GM23338 (cell line): ENCODE measurements around the gene PHF20. TPM values are rescaled to one million over a fixed set of nuclear protein-coding genes. Genes with fewer than 3 reads are reported as not detected.

ENCODE experiments used
- ATAC-seq: fragments of 200-7000 bp; cut with Tn5 transposase; 3 replicates; pipeline ENCODE4 v1.9.1; 2020
- DNase-seq: peaks from one replicate; pipeline ENCODE4 v3.0.0-alpha.2; 2015; ENCODE audit warnings: low spot score
- H2AFZ ChIP-seq: fragments of 200-600 bp; sonication (generic); 2 replicates; pipeline ENCODE4 v1.8.0; 2016; ENCODE audit warnings: antibody characterized with exemption, mild to moderate bottlenecking, moderate library complexity
- H3F3A ChIP-seq: fragments of 200-600 bp; sonication (generic); replicated peaks from 2 replicates; pipeline ENCODE4 v1.8.0; 2017; ENCODE audit warnings: antibody characterized with exemption, mixed run types, low read depth
- H3K27ac ChIP-seq: fragments of 200-600 bp; sonication (generic); 2 replicates; pipeline ENCODE4 v1.6.1; 2016; ENCODE audit warnings: low read depth
- H3K27me3 ChIP-seq: fragments of 200-600 bp; sonication (generic); 2 replicates; pipeline ENCODE4 v1.8.0; 2016; ENCODE audit warnings: mild to moderate bottlenecking, mixed run types, moderate library complexity; ENCODE audit not compliant: insufficient read depth
- H3K36me3 ChIP-seq: fragments of 200-600 bp; sonication (generic); 2 replicates; pipeline ENCODE4 v1.8.0; 2016; ENCODE audit warnings: mild to moderate bottlenecking; ENCODE audit not compliant: insufficient read depth
- H3K4me1 ChIP-seq: fragments of 200-600 bp; sonication (generic); 2 replicates; pipeline ENCODE4 v1.8.0; 2016; ENCODE audit warnings: mild to moderate bottlenecking, moderate library complexity; ENCODE audit not compliant: insufficient read depth
- H3K4me2 ChIP-seq: fragments of 200-600 bp; sonication (generic); 2 replicates; pipeline ENCODE4 v1.7.1; 2017; ENCODE audit warnings: mixed run types
- H3K4me3 ChIP-seq: fragments of 200-600 bp; sonication (generic); 2 replicates; pipeline ENCODE4 v1.6.1; 2016; ENCODE audit warnings: mixed run types
- H3K79me2 ChIP-seq: fragments of 200-600 bp; sonication (generic); replicated peaks from 2 replicates; pipeline ENCODE4 v1.8.0; 2017; ENCODE audit warnings: mild to moderate bottlenecking; ENCODE audit not compliant: insufficient read depth
- H3K9me2 ChIP-seq: fragments of 200-600 bp; sonication (generic); 2 replicates; pipeline ENCODE4 v1.8.0; 2017; ENCODE audit not compliant: insufficient read depth
- H4K20me1 ChIP-seq: fragments of 200-600 bp; sonication (generic); replicated peaks from 2 replicates; pipeline ENCODE4 v1.8.0; 2017; ENCODE audit warnings: mild to moderate bottlenecking; ENCODE audit not compliant: insufficient read depth
- H3K27ac Mint-ChIP-seq: 2 replicates; pipeline ENCODE4 v1.8.0; 2020; ENCODE audit warnings: inconsistent platforms, mild to moderate bottlenecking, moderate library complexity, mixed read lengths
- H3K27me3 Mint-ChIP-seq: 3 replicates; pipeline ENCODE4 v1.8.0; 2022; ENCODE audit warnings: low read depth, mild to moderate bottlenecking, moderate library complexity, mixed read lengths, inconsistent platforms; ENCODE audit not compliant: insufficient read depth, poor library complexity
- H3K36me3 Mint-ChIP-seq: 3 replicates; pipeline ENCODE4 v1.8.0; 2021; ENCODE audit warnings: low read depth, mild to moderate bottlenecking, inconsistent platforms, moderate library complexity, mixed read lengths
- H3K4me1 Mint-ChIP-seq: 3 replicates; pipeline ENCODE4 v1.8.0; 2020; ENCODE audit warnings: mild to moderate bottlenecking, inconsistent platforms, mixed read lengths
- H3K4me3 Mint-ChIP-seq: 3 replicates; pipeline ENCODE4 v1.8.0; 2021; ENCODE audit warnings: moderate library complexity, mild to moderate bottlenecking, inconsistent platforms, mixed read lengths
- H3K9me3 Mint-ChIP-seq: 3 replicates; pipeline ENCODE4 v1.8.0; 2020; ENCODE audit warnings: moderate library complexity, mild to moderate bottlenecking, inconsistent platforms, mixed read lengths
- CREB1 ChIP-seq: fragments of 250-450 bp; sonication (Bioruptor Pico); IDR thresholded peaks from 2 replicates; pipeline ENCODE4 v1.5.0; 2020; ENCODE audit warnings: low read depth, mild to moderate bottlenecking, moderate library complexity
- EZH2 ChIP-seq: fragments of 200-600 bp; sonication (generic); IDR thresholded peaks from one replicate; pipeline ENCODE4 v1.8.0; 2017; ENCODE audit warnings: antibody characterized with exemption, mild to moderate bottlenecking, low read depth; ENCODE audit not compliant: unreplicated experiment
- EZH2phosphoT487 ChIP-seq: fragments of 200-600 bp; sonication (generic); IDR thresholded peaks from one replicate; pipeline ENCODE4 v1.8.1; 2018; ENCODE audit warnings: antibody characterized with exemption; ENCODE audit not compliant: unreplicated experiment
- JUNB ChIP-seq: IDR thresholded peaks from one replicate; pipeline ENCODE4 v1.6.1; 2016; ENCODE audit warnings: antibody characterized with exemption; ENCODE audit not compliant: unreplicated experiment
- NANOG ChIP-seq: IDR thresholded peaks from 2 replicates; pipeline ENCODE4 v1.6.1; 2016; ENCODE audit warnings: antibody characterized with exemption, borderline replicate concordance
- POLR2AphosphoS5 ChIP-seq: IDR thresholded peaks from 2 replicates; pipeline ENCODE4 v1.6.1; 2016; ENCODE audit warnings: antibody characterized with exemption, low read depth
- STAT1 ChIP-seq: IDR thresholded peaks from one replicate; pipeline ENCODE4 v1.6.1; 2016; ENCODE audit warnings: antibody characterized with exemption; ENCODE audit not compliant: unreplicated experiment
- ZNF114 ChIP-seq: fragments of 250-450 bp; sonication (Bioruptor Pico); IDR thresholded peaks from 2 replicates; pipeline ENCODE4 v1.5.0; 2020; ENCODE audit warnings: mild to moderate bottlenecking, moderate library complexity
- ZNF331 ChIP-seq: fragments of 250-450 bp; sonication (Bioruptor Pico); IDR thresholded peaks from 2 replicates; pipeline ENCODE4 v1.5.0; 2020; ENCODE audit warnings: low read depth, mild to moderate bottlenecking, moderate library complexity
- polyA plus RNA-seq: library from polyadenylated mRNA; unstranded; fragments of >200 nt; fragmentation: Nextera tagmentation; extraction: Ambion mirVana; gene quantifications from 2 replicates; pipeline ENCODE4 v1.2.1, GENCODE V29; 2016
- total RNA-seq: library from RNA; depleted of rRNA; stranded (reverse); fragments of >200 nt; shearing (Covaris generic); gene quantifications from 2 replicates; pipeline ENCODE4 v1.2.3, GENCODE V29; 2014
- TF ChIP-seq, protein P1 (sequence below), 2 experiments: fragments of 200-600 bp in 1 of 2; sonication (generic) in 1 of 2; conservative IDR thresholded peaks; 2 replicates each; pipeline versions ENCODE4 v1.5.1 to v1.6.1; 2016 to 2017; ENCODE audit warnings: antibody characterized with exemption in 2 of 2, low read depth in 2 of 2, mild to moderate bottlenecking in 2 of 2, moderate library complexity in 1 of 2
- TF ChIP-seq, protein P2 (sequence below): IDR thresholded peaks from 2 replicates; pipeline ENCODE4 v1.6.1; 2016; ENCODE audit warnings: antibody characterized with exemption
- TF ChIP-seq, protein P3 (sequence below): IDR thresholded peaks from one replicate; pipeline ENCODE4 v1.6.1; 2018; ENCODE audit warnings: antibody characterized with exemption; ENCODE audit not compliant: unreplicated experiment
- TF ChIP-seq, protein P4 (sequence below): fragments of 250-450 bp; sonication (Bioruptor Pico); IDR thresholded peaks from 2 replicates; pipeline ENCODE4 v1.5.0; 2020; ENCODE audit warnings: mild to moderate bottlenecking, moderate library complexity

Gene PHF20
- total and polyA plus RNA-seq, 2 experiments from 2014 or later, result 71.8 to 103 TPM

DNA sequence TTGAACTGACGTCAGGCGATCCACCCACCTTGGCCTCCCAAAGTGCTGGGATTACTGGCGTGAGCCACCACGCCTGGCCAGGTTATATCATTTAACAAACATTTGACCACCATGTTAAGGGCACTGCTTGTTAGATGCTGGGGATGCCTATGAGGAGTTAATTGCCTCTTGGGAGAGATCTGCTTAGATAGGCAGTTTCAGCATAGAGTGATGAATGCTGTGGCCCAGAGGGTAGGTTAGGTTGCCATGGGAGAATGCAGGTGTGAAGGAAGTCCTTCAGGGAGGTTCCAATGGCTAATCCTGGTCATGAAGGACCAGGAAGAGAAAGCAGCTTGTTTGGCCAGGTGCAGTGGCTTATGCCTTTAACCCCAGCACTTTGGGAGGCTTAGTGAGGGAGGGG is 17.0 kb downstream of the PHF20 start:
- no peak overlapping the region for H3K4me3 Mint-ChIP-seq
- Histone ChIP-seq H3K27ac (no peak overlapping the region), H3K27me3 (no peaks in the 10 kb centered on the region), H4K20me1 (peaks cover 27% of the 10 kb centered on the region), H3K9me2 (no peaks in the 10 kb centered on the region), H3K36me3 (no peaks in the 10 kb centered on the region; the same call in 1 of the 2 replicates), H3K4me3 (no peak overlapping the region), H3F3A (no peaks in the 10 kb centered on the region), H3K4me2 (no peak overlapping the region), H3K79me2 (peaks cover 88% of the 10 kb centered on the region), H2AFZ (no peak overlapping the region), H3K4me1 (no peaks in the 10 kb centered on the region)
- TF ChIP-seq, protein P1, sequence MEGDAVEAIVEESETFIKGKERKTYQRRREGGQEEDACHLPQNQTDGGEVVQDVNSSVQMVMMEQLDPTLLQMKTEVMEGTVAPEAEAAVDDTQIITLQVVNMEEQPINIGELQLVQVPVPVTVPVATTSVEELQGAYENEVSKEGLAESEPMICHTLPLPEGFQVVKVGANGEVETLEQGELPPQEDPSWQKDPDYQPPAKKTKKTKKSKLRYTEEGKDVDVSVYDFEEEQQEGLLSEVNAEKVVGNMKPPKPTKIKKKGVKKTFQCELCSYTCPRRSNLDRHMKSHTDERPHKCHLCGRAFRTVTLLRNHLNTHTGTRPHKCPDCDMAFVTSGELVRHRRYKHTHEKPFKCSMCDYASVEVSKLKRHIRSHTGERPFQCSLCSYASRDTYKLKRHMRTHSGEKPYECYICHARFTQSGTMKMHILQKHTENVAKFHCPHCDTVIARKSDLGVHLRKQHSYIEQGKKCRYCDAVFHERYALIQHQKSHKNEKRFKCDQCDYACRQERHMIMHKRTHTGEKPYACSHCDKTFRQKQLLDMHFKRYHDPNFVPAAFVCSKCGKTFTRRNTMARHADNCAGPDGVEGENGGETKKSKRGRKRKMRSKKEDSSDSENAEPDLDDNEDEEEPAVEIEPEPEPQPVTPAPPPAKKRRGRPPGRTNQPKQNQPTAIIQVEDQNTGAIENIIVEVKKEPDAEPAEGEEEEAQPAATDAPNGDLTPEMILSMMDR (conservative IDR thresholded peaks at IDR 0.05; ENCODE audit: low read depth in 2 of 2), result no peak
- no peak for TF ChIP-seq NANOG
- no peak for TF ChIP-seq STAT1
- TF ChIP-seq ZNF114 (CRISPR knock-in tag), result no peak
- no peak for TF ChIP-seq EZH2
- TF ChIP-seq, protein P2, sequence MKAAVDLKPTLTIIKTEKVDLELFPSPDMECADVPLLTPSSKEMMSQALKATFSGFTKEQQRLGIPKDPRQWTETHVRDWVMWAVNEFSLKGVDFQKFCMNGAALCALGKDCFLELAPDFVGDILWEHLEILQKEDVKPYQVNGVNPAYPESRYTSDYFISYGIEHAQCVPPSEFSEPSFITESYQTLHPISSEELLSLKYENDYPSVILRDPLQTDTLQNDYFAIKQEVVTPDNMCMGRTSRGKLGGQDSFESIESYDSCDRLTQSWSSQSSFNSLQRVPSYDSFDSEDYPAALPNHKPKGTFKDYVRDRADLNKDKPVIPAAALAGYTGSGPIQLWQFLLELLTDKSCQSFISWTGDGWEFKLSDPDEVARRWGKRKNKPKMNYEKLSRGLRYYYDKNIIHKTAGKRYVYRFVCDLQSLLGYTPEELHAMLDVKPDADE, result no peak
- TF ChIP-seq JUNB, result no peak
- TF ChIP-seq ZNF331 (CRISPR knock-in tag), result no peak
- TF ChIP-seq EZH2phosphoT487, result no peak
- TF ChIP-seq, protein P3, sequence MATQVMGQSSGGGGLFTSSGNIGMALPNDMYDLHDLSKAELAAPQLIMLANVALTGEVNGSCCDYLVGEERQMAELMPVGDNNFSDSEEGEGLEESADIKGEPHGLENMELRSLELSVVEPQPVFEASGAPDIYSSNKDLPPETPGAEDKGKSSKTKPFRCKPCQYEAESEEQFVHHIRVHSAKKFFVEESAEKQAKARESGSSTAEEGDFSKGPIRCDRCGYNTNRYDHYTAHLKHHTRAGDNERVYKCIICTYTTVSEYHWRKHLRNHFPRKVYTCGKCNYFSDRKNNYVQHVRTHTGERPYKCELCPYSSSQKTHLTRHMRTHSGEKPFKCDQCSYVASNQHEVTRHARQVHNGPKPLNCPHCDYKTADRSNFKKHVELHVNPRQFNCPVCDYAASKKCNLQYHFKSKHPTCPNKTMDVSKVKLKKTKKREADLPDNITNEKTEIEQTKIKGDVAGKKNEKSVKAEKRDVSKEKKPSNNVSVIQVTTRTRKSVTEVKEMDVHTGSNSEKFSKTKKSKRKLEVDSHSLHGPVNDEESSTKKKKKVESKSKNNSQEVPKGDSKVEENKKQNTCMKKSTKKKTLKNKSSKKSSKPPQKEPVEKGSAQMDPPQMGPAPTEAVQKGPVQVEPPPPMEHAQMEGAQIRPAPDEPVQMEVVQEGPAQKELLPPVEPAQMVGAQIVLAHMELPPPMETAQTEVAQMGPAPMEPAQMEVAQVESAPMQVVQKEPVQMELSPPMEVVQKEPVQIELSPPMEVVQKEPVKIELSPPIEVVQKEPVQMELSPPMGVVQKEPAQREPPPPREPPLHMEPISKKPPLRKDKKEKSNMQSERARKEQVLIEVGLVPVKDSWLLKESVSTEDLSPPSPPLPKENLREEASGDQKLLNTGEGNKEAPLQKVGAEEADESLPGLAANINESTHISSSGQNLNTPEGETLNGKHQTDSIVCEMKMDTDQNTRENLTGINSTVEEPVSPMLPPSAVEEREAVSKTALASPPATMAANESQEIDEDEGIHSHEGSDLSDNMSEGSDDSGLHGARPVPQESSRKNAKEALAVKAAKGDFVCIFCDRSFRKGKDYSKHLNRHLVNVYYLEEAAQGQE, result no peak
- TF ChIP-seq POLR2AphosphoS5, result no peak
- no peak for TF ChIP-seq CREB1 (CRISPR knock-in tag)
- TF ChIP-seq, protein P4, sequence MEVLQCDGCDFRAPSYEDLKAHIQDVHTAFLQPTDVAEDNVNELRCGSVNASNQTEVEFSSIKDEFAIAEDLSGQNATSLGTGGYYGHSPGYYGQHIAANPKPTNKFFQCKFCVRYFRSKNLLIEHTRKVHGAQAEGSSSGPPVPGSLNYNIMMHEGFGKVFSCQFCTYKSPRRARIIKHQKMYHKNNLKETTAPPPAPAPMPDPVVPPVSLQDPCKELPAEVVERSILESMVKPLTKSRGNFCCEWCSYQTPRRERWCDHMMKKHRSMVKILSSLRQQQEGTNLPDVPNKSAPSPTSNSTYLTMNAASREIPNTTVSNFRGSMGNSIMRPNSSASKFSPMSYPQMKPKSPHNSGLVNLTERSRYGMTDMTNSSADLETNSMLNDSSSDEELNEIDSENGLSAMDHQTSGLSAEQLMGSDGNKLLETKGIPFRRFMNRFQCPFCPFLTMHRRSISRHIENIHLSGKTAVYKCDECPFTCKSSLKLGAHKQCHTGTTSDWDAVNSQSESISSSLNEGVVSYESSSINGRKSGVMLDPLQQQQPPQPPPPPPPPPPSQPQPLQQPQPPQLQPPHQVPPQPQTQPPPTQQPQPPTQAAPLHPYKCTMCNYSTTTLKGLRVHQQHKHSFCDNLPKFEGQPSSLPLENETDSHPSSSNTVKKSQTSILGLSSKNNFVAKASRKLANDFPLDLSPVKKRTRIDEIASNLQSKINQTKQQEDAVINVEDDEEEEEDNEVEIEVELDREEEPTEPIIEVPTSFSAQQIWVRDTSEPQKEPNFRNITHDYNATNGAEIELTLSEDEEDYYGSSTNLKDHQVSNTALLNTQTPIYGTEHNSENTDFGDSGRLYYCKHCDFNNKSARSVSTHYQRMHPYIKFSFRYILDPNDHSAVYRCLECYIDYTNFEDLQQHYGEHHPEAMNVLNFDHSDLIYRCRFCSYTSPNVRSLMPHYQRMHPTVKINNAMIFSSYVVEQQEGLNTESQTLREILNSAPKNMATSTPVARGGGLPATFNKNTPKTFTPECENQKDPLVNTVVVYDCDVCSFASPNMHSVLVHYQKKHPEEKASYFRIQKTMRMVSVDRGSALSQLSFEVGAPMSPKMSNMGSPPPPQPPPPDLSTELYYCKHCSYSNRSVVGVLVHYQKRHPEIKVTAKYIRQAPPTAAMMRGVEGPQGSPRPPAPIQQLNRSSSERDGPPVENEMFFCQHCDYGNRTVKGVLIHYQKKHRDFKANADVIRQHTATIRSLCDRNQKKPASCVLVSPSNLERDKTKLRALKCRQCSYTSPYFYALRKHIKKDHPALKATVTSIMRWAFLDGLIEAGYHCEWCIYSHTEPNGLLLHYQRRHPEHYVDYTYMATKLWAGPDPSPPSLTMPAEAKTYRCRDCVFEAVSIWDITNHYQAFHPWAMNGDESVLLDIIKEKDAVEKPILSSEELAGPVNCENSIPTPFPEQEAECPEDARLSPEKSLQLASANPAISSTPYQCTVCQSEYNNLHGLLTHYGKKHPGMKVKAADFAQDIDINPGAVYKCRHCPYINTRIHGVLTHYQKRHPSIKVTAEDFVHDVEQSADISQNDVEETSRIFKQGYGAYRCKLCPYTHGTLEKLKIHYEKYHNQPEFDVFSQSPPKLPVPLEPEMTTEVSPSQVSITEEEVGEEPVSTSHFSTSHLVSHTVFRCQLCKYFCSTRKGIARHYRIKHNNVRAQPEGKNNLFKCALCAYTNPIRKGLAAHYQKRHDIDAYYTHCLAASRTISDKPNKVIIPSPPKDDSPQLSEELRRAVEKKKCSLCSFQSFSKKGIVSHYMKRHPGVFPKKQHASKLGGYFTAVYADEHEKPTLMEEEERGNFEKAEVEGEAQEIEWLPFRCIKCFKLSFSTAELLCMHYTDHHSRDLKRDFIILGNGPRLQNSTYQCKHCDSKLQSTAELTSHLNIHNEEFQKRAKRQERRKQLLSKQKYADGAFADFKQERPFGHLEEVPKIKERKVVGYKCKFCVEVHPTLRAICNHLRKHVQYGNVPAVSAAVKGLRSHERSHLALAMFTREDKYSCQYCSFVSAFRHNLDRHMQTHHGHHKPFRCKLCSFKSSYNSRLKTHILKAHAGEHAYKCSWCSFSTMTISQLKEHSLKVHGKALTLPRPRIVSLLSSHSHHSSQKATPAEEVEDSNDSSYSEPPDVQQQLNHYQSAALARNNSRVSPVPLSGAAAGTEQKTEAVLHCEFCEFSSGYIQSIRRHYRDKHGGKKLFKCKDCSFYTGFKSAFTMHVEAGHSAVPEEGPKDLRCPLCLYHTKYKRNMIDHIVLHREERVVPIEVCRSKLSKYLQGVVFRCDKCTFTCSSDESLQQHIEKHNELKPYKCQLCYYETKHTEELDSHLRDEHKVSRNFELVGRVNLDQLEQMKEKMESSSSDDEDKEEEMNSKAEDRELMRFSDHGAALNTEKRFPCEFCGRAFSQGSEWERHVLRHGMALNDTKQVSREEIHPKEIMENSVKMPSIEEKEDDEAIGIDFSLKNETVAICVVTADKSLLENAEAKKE (CRISPR knock-in tag), result no peak
- ATAC-seq, result no peak
- no peak for DNase-seq
- H3K27ac Mint-ChIP-seq, result no peak overlapping the region
- no peaks in the 10 kb centered on the region for H3K9me3 Mint-ChIP-seq
- no peaks in the 10 kb centered on the region for H3K4me1 Mint-ChIP-seq
- no peaks in the 10 kb centered on the region for H3K36me3 Mint-ChIP-seq
- peaks cover 8% of the 10 kb centered on the region for H3K27me3 Mint-ChIP-seq
